Measurements from ENCODE around the gene P3H3. TPM values are rescaled to one million over a fixed set of nuclear protein-coding genes. Genes with fewer than 3 reads are reported as not detected.

Gene P3H3
- polyA plus RNA-seq, 1 donor (not counting 4 experiments of a cell fraction or from before 2014, with no cell fraction given): 3.9 TPM

DNA sequence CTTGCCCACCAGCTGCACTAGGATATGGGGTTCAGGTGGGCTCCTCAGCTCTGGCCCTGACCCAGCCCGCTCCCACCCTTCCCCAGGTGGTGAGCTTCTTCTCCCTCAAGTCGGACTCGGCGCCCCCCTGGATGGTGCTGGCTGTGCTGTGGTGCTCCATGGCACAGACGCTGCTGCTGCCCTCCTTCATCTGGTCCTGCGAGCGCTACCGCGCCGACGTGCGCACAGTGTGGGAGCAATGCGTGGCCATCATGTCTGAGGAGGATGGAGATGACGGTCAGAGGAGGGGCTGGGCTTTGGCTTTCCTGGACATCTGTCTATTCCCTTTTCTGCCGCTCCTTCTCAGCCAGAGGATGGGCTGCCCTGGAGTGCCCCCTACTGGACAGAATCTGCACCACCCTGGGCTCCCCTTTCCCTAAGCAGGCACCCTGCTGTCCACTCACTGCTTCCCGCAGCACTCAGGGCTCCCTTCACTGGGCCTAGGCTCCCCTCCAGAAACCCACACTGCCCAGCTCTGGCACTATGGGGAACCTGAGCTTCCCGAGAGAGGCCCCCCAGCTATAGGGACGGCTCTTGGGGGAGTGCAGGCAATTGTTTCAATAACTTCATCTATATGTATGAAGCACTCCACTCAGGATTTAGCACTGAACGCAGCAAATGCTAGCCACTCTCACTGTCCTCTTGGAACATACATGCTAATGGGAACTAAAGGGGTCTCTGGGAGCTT lies 2.6 kb upstream of the P3H3 start:
- no peaks in the 10 kb centered on the region for H3K9me3 ChIP-seq (ENCODE audit: control insufficient read depth, low read depth, low read length)
- no peaks in the 10 kb centered on the region for H4K20me1 ChIP-seq (ENCODE audit: control insufficient read depth, extremely low read depth, insufficient read depth, low read length)
- H3K4me3 ChIP-seq (ENCODE audit: control insufficient read depth in 2 of 3, extremely low read depth in 1 of 3, insufficient read depth in 2 of 3, low read depth in 1 of 3, low read length in 3 of 3): peak overlapping the region in 1 of 3 experiments; percentile 37
- no peak overlapping the region for H3K27ac ChIP-seq (ENCODE audit: control insufficient read depth, insufficient read depth, low read length)
- FAIRE-seq (peak; percentile 86), DNase-seq (ENCODE audit: low read depth, low spot score) (peak; percentile 40)
- no peaks in the 10 kb centered on the region for H3K36me3 ChIP-seq (ENCODE audit: control insufficient read depth in 2 of 2, extremely low read depth in 1 of 2, insufficient read depth in 2 of 2, low read length in 2 of 2)
- H3K79me2 ChIP-seq (ENCODE audit: control insufficient read depth, insufficient read depth, low read length): no peaks in the 10 kb centered on the region
- no peaks in the 10 kb centered on the region for H3K9me1 ChIP-seq (ENCODE audit: control insufficient read depth, extremely low read depth, insufficient read depth, low read length)
- peak overlapping the region; percentile 40 for H2AFZ ChIP-seq (ENCODE audit: control insufficient read depth, low read length)
- dilution Hi-C loops (cut with MboI; ENCODE audit: extremely low pct_ligation_motif_present, low sequenced_read_pairs): no loop called here
- TF ChIP-seq, protein P1, sequence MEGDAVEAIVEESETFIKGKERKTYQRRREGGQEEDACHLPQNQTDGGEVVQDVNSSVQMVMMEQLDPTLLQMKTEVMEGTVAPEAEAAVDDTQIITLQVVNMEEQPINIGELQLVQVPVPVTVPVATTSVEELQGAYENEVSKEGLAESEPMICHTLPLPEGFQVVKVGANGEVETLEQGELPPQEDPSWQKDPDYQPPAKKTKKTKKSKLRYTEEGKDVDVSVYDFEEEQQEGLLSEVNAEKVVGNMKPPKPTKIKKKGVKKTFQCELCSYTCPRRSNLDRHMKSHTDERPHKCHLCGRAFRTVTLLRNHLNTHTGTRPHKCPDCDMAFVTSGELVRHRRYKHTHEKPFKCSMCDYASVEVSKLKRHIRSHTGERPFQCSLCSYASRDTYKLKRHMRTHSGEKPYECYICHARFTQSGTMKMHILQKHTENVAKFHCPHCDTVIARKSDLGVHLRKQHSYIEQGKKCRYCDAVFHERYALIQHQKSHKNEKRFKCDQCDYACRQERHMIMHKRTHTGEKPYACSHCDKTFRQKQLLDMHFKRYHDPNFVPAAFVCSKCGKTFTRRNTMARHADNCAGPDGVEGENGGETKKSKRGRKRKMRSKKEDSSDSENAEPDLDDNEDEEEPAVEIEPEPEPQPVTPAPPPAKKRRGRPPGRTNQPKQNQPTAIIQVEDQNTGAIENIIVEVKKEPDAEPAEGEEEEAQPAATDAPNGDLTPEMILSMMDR (optimal IDR thresholded peaks at IDR 0.05 in 1 of 3, IDR thresholded peaks at IDR 0.05 in 1 of 3, conservative IDR thresholded peaks at IDR 0.05 in 1 of 3; ENCODE audit: extremely low read depth in 1 of 3, insufficient read depth in 2 of 3, low read length in 3 of 3): peak in 2 of 3 experiments; percentile 94 to 96
- peak; percentile 32 for TF ChIP-seq EZH2 (IDR thresholded peaks at IDR 0.05; ENCODE audit: low read length)
- peak overlapping the region; percentile 56 for H3K4me2 ChIP-seq (ENCODE audit: control insufficient read depth, extremely low read depth, insufficient read depth, low read depth, low read length)
- no peak overlapping the region for H3K9ac ChIP-seq (ENCODE audit: control insufficient read depth, extremely low read depth, insufficient read depth, low read length)
- H3K4me1 ChIP-seq (ENCODE audit: control insufficient read depth, extremely low read depth, insufficient read depth, low read length): peaks cover 12% of the 10 kb centered on the region
- peaks cover 73% of the 10 kb centered on the region for H3K27me3 ChIP-seq (ENCODE audit: control insufficient read depth, extremely low read depth, insufficient read depth, low read length)

DNA sequence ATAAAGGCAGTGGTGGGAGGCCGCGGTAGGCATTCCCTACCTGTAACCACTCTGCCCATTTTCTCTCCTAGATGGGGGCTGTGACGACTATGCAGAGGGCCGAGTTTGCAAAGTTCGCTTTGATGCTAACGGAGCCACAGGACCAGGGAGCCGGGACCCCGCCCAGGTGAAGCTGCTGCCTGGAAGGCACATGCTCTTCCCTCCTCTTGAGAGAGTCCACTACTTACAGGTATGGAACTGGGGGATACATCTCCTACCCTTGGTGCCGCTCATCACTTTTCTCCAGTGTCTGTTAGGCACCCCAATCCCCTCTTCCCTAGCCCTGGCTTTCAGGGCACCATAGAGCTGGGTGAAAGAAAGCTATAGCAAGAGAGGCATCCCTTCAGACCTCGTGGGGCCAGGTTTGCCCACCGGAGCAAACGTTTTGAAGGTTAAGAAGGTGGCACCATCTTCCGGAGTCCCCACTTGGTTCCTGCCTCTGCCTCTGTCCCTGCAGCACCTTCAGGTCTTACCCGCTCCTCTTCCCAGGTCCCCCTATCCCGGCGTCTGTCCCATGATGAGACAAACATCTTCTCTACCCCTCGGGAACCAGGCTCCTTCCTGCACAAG lies 2.0 kb upstream of the P3H3 start:
- Histone ChIP-seq H3K9me3 (ENCODE audit: control insufficient read depth, low read depth, low read length) (no peaks in the 10 kb centered on the region), H3K9me1 (ENCODE audit: control insufficient read depth, extremely low read depth, insufficient read depth, low read length) (no peaks in the 10 kb centered on the region), H3K27me3 (ENCODE audit: control insufficient read depth, extremely low read depth, insufficient read depth, low read length) (peaks cover 70% of the 10 kb centered on the region), H3K27ac (ENCODE audit: control insufficient read depth, insufficient read depth, low read length) (no peak overlapping the region), H2AFZ (ENCODE audit: control insufficient read depth, low read length) (no peak overlapping the region), H3K79me2 (ENCODE audit: control insufficient read depth, insufficient read depth, low read length) (no peaks in the 10 kb centered on the region), H3K4me2 (ENCODE audit: control insufficient read depth, extremely low read depth, insufficient read depth, low read depth, low read length) (no peak overlapping the region), H3K36me3 (ENCODE audit: control insufficient read depth in 2 of 2, extremely low read depth in 1 of 2, insufficient read depth in 2 of 2, low read length in 2 of 2) (no peaks in the 10 kb centered on the region), H3K4me1 (ENCODE audit: control insufficient read depth, extremely low read depth, insufficient read depth, low read length) (peaks cover 12% of the 10 kb centered on the region), H3K9ac (ENCODE audit: control insufficient read depth, extremely low read depth, insufficient read depth, low read length) (no peak overlapping the region), H4K20me1 (ENCODE audit: control insufficient read depth, extremely low read depth, insufficient read depth, low read length) (no peaks in the 10 kb centered on the region), H3K4me3 (ENCODE audit: control insufficient read depth in 2 of 3, extremely low read depth in 1 of 3, insufficient read depth in 2 of 3, low read depth in 1 of 3, low read length in 3 of 3) (no peak overlapping the region)
- dilution Hi-C loops (cut with MboI; ENCODE audit: extremely low pct_ligation_motif_present, low sequenced_read_pairs): no loop called here
- TF ChIP-seq, protein P1 (optimal IDR thresholded peaks at IDR 0.05 in 1 of 3, IDR thresholded peaks at IDR 0.05 in 1 of 3, conservative IDR thresholded peaks at IDR 0.05 in 1 of 3; ENCODE audit: extremely low read depth in 1 of 3, insufficient read depth in 2 of 3, low read length in 3 of 3): no peak
- no peak for TF ChIP-seq EZH2 (IDR thresholded peaks at IDR 0.05; ENCODE audit: low read length)
- DNase-seq (ENCODE audit: low read depth, low spot score) (no peak), FAIRE-seq (no peak)

All from keratinocyte (primary cell).